D341Med (cell line): ENCODE measurements around the gene TMEM205.
"Not testable (repeated sequence)": the region's sequence is repeated elsewhere in the genome, so short reads cannot be mapped to it uniquely, and the experiment has no call there.

Experiments used
- DNase-seq: peaks from one replicate; pipeline ENCODE4 v3.0.0; 2012; ENCODE audit warnings: low spot score

The TMEM205 gene

DNA sequence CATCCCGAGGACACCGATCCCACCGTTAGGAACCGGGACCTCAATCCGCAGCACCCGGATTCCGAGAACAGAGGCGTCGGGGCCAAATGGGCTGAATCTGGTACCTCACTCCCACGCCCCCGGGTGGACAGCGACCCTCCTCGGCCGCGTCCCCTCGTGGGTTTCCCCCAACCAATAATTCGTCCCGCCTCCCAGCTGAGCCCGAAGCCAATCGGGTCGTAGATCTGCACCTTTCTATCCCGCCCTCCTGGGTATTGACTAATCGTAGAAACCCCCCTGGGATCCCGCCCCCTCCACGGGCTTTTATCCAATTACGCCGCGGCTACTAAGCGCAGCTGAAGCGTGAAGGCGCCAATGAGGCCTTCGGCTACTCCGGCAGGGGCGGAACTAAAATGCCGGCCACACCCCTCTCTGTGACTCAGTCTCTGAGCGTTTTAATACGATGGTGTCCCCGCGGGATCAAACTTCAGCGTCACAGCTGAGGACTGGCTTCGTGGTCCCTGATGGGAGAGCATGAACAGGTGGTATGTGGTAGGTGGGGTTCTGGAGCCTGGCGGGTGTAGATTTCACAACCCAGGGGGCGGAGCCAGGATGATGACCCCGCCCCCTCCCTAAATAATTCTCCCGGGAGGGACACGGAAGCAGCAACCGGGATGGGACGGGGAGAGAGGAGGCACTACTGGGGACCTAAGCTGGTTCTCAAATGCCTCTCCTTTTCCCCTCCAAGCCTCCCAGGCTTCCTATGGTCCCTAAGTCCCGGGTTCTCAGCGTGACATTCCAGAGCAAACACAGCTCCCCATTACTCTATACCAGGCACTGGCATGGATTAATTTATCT is at the start of gene TMEM205, which contains the start of gene CCDC159:
Gene TMEM205, minus strand, starts transcription at position 165 of the 837 bp plus-strand sequence. CDS start 649 bp downstream, outside the sequence.
Gene CCDC159, plus strand, starts transcription at position 416 of the 837 bp plus-strand sequence. Its CDS starts 88 bp downstream, at position 504.
- peak; percentile 92 for DNase-seq

DNA sequence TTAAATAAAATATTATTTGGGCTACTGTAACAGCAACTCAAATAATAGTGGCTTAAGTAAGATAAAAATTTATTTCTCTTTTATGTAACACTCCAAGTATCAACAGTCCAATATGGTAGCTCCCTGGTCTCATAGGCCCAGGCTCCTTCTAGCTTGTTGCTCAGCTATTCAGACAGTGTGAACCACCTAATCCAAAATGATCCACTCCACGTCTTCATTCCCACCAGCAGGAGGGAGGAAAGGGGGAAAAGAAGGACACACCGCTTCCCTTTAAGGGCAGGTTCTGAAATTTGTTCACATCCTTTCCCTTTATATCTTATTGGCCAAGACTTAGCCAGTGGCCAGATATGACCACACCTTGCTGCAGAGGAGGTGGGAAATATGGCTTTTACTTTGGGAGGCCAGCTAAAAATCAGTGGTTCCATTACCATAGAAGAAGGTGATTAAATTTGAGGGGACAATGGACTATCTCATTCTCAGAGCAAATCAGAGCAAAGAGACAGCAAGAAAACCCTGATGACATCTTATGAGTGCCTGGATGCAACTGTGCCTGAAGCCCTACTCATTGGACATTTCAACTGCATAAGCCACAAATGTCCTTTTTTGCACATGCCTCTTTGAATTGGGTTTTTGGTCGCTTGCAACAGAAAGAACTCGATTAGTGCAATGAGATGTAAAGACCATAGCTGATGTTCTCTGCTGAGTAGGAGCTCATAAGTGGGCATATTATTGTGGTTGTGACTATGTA is 45.0 kb upstream of the TMEM205 start:
- no peak for DNase-seq

DNA sequence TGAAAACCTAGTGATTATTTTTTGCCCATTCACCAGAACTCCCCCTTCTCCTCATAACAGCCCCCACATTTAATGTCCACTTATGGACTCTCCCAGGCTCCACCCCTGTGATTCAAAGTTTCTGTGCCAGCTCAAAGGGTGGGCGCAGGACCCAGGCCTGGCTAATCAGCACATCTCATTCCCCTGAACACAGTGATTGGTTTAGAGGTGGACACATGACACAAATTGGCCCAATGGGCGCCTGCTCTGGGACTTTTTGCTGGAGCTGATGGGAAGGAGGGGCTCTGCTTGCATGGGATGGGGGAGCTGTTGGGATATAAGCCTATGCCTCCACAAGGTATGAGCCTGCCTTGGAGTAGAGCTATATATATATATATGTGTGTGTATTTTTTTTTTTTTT is 44.3 kb upstream of the TMEM205 start:
- DNase-seq: no peak

- DNase-seq: no peak
Measured at GRCh38 chr19:11387162-11388034, 41.3 kb upstream of the TMEM205 start.

GRCh38 chr19:11384778-11385129 is 38.7 kb upstream of the TMEM205 start:
- no peak for DNase-seq

- no peak for DNase-seq
Measured at GRCh38 chr19:11383706-11384048, 37.6 kb upstream of the TMEM205 start.

DNA sequence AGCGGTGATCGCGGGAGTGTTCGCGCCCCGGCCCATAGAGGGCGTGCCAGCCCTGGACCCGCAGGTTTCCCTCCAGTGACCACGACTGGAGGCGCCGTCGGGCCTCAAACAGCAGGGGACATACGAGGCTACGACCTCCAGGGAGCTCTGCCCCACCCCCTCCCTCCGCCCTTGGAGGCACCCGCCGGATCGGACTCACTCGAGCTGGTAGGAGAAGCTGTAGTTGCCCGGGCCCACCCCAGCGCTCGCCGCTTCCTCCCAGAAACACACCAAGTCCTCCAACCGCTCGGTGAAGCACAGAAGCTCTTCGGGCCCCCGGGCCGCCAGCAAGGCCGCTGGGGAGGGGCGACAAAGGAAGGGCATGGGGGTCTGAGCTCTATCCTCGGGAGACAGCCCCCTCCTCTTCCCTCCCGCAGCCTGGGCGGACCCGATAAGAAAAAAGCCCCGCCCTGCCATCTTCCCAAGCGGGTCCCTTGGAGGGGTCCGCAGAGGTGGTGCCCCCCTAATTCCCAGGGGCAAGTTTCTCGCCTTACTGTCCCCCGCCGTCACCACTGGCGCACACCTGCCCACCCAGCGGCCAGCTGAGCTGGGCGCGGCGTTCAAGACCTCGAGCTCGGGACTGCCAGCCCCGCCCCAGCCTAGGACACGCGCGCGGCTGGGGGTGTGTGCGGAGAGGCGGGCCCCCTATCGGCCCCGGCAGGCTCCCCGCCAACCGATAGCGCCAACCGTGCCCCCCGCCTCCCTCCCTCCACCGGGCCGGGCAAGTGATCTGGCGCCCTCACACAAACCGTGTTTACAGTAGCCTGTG is 37.0 kb upstream of the TMEM205 start:
- peak; percentile 76 for DNase-seq

- peak; percentile 94 for DNase-seq
Measured at GRCh38 chr19:11380653-11381537, 34.8 kb upstream of the TMEM205 start.

DNA sequence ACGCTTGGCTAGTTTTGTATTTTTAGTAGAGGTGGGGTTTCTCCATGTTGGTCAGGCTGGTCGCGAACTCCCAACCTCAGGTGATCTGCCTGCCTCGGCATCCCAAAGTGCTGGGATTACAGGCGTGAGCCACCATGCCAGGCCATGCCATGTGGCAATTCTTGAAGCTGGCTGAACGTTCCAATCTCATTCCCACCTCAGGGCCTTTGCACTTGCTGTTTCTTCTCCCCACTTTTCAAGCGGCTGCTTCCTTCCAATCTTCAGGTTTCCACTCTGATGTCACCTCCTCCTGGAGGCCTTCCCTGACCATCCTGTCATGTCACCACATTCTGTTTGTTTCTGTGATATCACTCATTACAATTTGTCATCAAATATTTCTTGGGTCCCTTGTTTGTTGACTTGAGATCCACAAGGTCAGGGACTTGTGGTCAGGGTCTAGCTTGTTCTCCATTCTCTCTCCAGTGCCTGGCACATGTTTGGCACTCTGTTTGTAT is 33.8 kb upstream of the TMEM205 start:
- no peak for DNase-seq

- DNase-seq: not testable (repeated sequence)
Measured at GRCh38 chr19:11379269-11379845, 33.3 kb upstream of the TMEM205 start.

GRCh38 chr19:11378319-11379189 is 32.5 kb upstream of the TMEM205 start:
- peak; percentile 62 for DNase-seq

DNA sequence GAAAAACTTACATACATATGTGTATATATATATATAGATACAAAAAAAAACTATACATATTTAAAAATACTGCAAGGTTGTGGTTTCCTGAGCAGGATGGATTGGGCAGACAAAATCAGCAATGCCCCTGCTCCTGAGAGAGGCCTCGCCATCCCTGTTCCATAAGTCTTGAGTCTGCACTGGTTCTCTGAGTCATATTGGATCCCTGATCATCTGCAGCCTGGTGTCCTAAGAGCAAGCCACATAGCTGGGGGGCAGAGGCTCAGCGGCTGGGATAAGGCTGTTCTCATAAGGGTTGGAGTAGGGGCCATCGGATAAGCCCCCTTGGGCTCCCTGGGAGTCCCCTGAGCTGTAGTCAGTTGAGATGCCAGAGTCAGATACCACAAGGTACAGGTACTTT is 31.7 kb upstream of the TMEM205 start:
- DNase-seq: no peak

DNA sequence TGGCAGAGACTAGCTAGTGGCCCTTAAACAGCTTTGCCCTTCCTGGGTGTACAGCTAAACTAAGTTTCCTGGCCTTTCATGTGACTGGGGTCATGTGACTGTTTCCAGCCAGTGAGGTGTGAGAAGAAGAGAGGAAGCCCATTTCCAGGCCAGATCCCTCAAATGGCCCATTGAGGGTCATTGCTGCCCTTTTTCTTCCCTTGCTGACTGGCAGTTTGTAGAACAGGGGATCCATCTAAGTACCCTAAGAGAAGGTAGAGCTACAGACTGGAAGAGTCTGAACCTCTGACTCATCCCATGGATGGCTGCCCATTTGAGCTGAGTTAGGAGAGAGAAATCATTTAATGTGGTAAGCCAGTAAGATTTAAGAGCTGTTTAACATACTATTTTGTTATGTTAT is 31.2 kb upstream of the TMEM205 start:
- no peak for DNase-seq

DNA sequence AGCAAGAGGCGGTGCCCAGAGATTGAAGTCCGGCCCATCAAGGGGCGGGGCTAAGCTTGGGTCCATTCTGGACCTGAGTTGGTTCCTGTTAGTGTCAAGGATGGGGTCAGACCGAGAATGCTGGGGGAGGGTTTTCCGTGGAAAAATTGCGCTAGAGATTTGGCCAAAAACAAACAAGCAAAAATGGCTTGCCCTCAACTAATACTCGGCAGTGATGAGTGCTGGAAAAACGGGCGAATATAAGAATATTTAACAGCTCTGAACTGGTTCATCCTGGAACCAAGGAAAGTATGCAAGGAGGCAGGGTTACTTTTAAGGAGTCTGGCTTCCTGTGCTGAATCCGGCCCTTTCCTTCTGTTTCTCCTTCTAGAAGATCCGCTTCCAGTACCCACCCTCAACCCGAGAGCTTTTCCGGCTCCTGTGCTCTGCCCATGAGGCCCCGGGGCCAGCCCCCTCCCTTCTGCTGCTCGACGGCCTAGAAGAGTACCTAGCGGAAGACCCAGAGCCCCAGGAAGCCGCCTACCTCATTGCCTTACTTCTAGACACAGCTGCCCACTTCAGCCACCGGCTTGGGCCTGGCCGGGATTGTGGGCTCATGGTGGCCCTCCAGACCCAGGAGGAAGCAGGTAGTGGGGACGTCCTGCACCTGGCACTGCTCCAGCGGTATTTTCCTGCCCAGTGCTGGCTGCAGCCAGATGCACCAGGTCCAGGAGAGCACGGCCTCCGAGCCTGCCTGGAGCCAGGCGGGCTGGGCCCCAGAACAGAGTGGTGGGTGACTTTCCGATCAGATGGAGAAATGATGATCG is 29.3 kb upstream of the TMEM205 start:
- peak; percentile 50 for DNase-seq

DNA sequence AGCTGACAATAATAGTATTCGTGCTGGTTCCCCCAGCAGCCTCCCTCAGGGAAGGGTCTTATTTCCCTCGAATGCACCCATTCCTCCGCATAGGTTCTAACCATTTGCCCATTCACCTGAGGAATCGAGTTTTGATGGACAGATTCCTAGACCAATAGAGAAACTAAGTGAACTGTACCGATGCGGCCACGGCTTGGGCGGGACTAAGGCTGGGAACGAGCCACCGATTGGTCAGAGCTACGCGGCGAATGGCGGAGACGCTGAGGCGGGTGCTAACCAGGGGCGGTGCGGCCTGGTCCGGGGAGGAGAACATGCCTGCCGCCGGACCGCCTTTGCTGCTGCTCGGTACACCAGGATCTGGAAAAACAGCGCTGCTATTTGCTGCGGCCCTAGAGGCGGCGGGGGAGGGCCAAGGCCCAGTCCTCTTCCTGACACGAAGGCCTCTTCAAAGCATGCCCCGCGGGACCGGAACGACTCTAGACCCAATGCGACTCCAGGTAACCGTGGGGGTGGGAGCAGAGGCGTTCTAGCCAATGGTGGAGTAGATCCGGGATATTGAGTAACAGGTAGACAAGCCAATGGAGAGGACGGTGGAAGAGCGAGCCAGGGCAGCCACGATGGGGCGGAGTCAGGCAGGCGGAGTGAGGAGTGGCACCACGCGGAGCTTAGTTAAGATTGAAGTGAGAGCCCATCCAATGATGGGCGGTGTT is 28.5 kb upstream of the TMEM205 start, which contains the start of gene SWSAP1:
Gene SWSAP1, plus strand, starts transcription at position 234 of the 710 bp plus-strand sequence. Its CDS starts 15 bp downstream, at position 249.
- DNase-seq: peak; percentile 96

DNA sequence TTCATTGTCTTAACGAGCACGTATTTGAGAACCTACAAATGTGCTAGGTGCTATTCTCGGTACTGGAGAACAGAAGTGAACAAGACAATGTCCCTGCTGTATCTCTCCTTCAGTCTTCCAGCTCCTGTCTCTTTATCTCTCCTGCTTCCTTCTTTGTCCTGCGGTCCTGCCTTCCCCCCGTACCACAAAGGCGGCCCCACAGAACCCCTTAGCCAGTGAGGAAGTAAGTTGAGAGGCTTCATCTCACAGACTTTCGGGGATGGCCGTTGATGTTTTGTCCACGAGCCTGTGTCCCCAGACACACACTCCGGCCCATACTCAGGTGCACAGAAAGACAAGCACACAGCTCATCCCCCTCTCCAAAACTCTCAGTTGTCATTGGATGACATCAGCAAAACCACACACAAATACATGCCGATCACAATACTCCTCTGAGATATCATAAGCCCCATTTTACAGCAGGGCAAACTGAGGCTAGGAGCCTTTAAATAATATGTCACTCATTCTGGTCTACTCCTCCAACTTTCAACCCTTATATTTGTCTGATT is 27.9 kb upstream of the TMEM205 start:
- DNase-seq: peak; percentile 15
